HFF-Myc (cell line): ENCODE data around the gene ADAM22.

Experiments used
- DNase-seq: peaks from one replicate; pipeline ENCODE4 v3.0.0-alpha.2; 2011; ENCODE audit warnings: low read depth; ENCODE audit errors: extremely low read depth
- H3K4me3 ChIP-seq: replicated peaks from 2 replicates; pipeline ENCODE4 v1.5.1; 2011; ENCODE audit warnings: low read depth, mild to moderate bottlenecking, control low read depth, low read length
- CTCF ChIP-seq: IDR thresholded peaks from 2 replicates; pipeline ENCODE4 v1.5.1; 2012; ENCODE audit warnings: mild to moderate bottlenecking, low read depth, low read length, control low read depth; ENCODE audit errors: missing control alignments

ADAM22 gene

GRCh38 chr7:88073626-88074025 lies 139.6 kb downstream of the ADAM22 start:
- TF ChIP-seq CTCF = no peak
- no peak for DNase-seq
- no peak overlapping the region for H3K4me3 ChIP-seq

GRCh38 chr7:88075216-88075615 lies 141.2 kb downstream of the ADAM22 start:
- H3K4me3 ChIP-seq = no peak overlapping the region
- DNase-seq = no peak
- no peak for TF ChIP-seq CTCF

- no peak overlapping the region for H3K4me3 ChIP-seq
- no peak for TF ChIP-seq CTCF
- no peak for DNase-seq
Measured at GRCh38 chr7:88083883-88084282, 149.8 kb downstream of the ADAM22 start.

GRCh38 chr7:88089561-88089960 lies 155.5 kb downstream of the ADAM22 start:
- H3K4me3 ChIP-seq = no peak overlapping the region
- DNase-seq = no peak
- no peak for TF ChIP-seq CTCF

GRCh38 chr7:88090240-88090639 lies 156.2 kb downstream of the ADAM22 start:
- TF ChIP-seq CTCF = no peak
- no peak for DNase-seq
- no peak overlapping the region for H3K4me3 ChIP-seq

- DNase-seq = no peak
- no peak overlapping the region for H3K4me3 ChIP-seq
- TF ChIP-seq CTCF = no peak
Measured at GRCh38 chr7:88090671-88091070, 156.6 kb downstream of the ADAM22 start.

GRCh38 chr7:88091988-88092675 lies 158.1 kb downstream of the ADAM22 start:
- no peak overlapping the region for H3K4me3 ChIP-seq
- TF ChIP-seq CTCF = no peak
- DNase-seq = peak; percentile 38
